Trophoblast cell (in vitro differentiated cells and primary cell): ENCODE results near the gene GGCX.

Source experiments
- DNase-seq, 2 donors: peaks; one replicate each; pipeline ENCODE4 v3.0.0-alpha.2; 2016
- H2AFZ ChIP-seq: 2 replicates; pipeline ENCODE4 v1.6.1; 2013; ENCODE audit warnings: low read length, moderate library complexity, mild to moderate bottlenecking; ENCODE audit not compliant: insufficient read depth, poor library complexity
- H2AK5ac ChIP-seq: 2 replicates; pipeline ENCODE4 v1.6.1; 2013; ENCODE audit warnings: mild to moderate bottlenecking, low read length
- H2BK120ac ChIP-seq: 2 replicates; pipeline ENCODE4 v1.6.1; 2013; ENCODE audit warnings: low read length, mild to moderate bottlenecking, moderate library complexity; ENCODE audit not compliant: insufficient read depth, poor library complexity
- H2BK12ac ChIP-seq: 2 replicates; pipeline ENCODE4 v1.6.1; 2013; ENCODE audit warnings: mild to moderate bottlenecking, low read length, moderate library complexity
- H2BK5ac ChIP-seq: 2 replicates; pipeline ENCODE4 v1.6.1; 2013; ENCODE audit warnings: low read length, low read depth, moderate library complexity, mild to moderate bottlenecking; ENCODE audit not compliant: poor library complexity
- H3K14ac ChIP-seq: 2 replicates; pipeline ENCODE4 v1.6.1; 2013; ENCODE audit warnings: mild to moderate bottlenecking, low read length
- H3K18ac ChIP-seq: 2 replicates; pipeline ENCODE4 v1.6.1; 2013; ENCODE audit warnings: mild to moderate bottlenecking, low read length
- H3K23ac ChIP-seq: 2 replicates; pipeline ENCODE4 v1.6.1; 2013; ENCODE audit warnings: low read length
- H3K27ac ChIP-seq: 2 replicates; pipeline ENCODE4 v1.5.1; 2013; ENCODE audit warnings: low read depth, mild to moderate bottlenecking, inconsistent platforms, low read length, moderate library complexity
- H3K27me3 ChIP-seq: 2 replicates; pipeline ENCODE4 v1.6.1; 2013; ENCODE audit warnings: inconsistent platforms, mild to moderate bottlenecking, low read length, moderate library complexity; ENCODE audit not compliant: insufficient read depth
- H3K36me3 ChIP-seq, 2 experiments: 1 replicate in 1 of 2; 2 replicates in 1 of 2; pipeline ENCODE4 v1.6.1; 2013; ENCODE audit warnings: low read length in 2 of 2, mild to moderate bottlenecking in 2 of 2, moderate library complexity in 1 of 2; ENCODE audit not compliant: insufficient read depth in 2 of 2, control insufficient read depth in 1 of 2
- H3K4ac ChIP-seq: 2 replicates; pipeline ENCODE4 v1.6.1; 2013; ENCODE audit warnings: low read depth, mild to moderate bottlenecking, low read length, moderate library complexity
- H3K4me1 ChIP-seq, 2 experiments: 1 replicate in 1 of 2; 2 replicates in 1 of 2; pipeline ENCODE4 v1.6.1; 2013; ENCODE audit warnings: low read length in 2 of 2, mild to moderate bottlenecking in 2 of 2, moderate library complexity in 1 of 2; ENCODE audit not compliant: insufficient read depth in 2 of 2, control insufficient read depth in 1 of 2
- H3K4me2 ChIP-seq: 2 replicates; pipeline ENCODE4 v1.6.1; 2013; ENCODE audit warnings: inconsistent platforms, mild to moderate bottlenecking, low read length, moderate library complexity
- H3K4me3 ChIP-seq: 2 replicates; pipeline ENCODE4 v1.5.1; 2013; ENCODE audit warnings: mild to moderate bottlenecking, low read depth, low read length, inconsistent platforms
- H3K79me1 ChIP-seq: one replicate; pipeline ENCODE4 v1.6.1; 2013; ENCODE audit warnings: low read length
- H3K79me2 ChIP-seq: 2 replicates; pipeline ENCODE4 v1.6.1; 2013; ENCODE audit warnings: low read length, mild to moderate bottlenecking; ENCODE audit not compliant: control insufficient read depth, insufficient read depth, poor library complexity
- H3K9ac ChIP-seq: 2 replicates; pipeline ENCODE4 v1.6.1; 2013; ENCODE audit warnings: mild to moderate bottlenecking, low read length
- H3K9me3 ChIP-seq: 2 replicates; pipeline ENCODE4 v1.6.1; 2013; ENCODE audit warnings: low read depth, mild to moderate bottlenecking, control low read depth, inconsistent platforms, low read length; ENCODE audit not compliant: insufficient read depth
- H4K12ac ChIP-seq: 2 replicates; pipeline ENCODE4 v1.6.1; 2013; ENCODE audit warnings: low read depth, mild to moderate bottlenecking, low read length, moderate library complexity
- H4K8ac ChIP-seq: 2 replicates; pipeline ENCODE4 v1.6.1; 2013; ENCODE audit warnings: low read depth, mild to moderate bottlenecking, low read length, moderate library complexity
- H4K91ac ChIP-seq: one replicate; pipeline ENCODE4 v1.6.1; 2013; ENCODE audit warnings: low read depth, mild to moderate bottlenecking, low read length, moderate library complexity
- WGBS: extraction: QIAGEN DNeasy Blood & Tissue Kit; methylation state at CpG from one replicate; pipeline ENCODE4 v1.1.7; 2013; ENCODE audit warnings: missing lambda C conversion rate; ENCODE audit not compliant: insufficient read length, insufficient coverage; ENCODE audit errors: extremely low coverage; 5-methylcytosine and 5-hydroxymethylcytosine counted together

Gene GGCX

DNA sequence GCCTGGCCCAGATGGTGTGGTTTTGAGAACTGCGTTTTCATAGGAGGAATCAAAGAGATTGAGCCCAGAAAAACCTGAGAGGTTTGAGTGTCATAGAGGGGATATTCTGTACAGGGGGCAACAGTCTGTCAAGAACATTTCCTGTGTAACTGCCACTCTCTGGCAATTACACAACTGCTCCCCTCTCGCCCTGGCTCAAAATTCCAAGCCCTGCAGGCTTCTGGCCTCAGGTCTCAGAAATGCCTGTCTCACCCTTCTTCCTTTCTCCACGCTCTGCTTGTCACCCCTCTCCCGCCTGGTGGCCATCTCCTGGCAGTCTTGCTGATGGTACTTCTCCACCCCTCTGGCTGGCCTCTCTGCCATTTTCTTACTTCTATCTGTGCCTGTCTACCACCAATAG lies 26.9 kb upstream of the GGCX start:
- H2AFZ ChIP-seq: no peak overlapping the region
- H4K12ac ChIP-seq: no peak overlapping the region
- no peaks in the 10 kb centered on the region for H3K27me3 ChIP-seq
- no peak overlapping the region for H3K4me2 ChIP-seq
- H2BK12ac ChIP-seq: no peak overlapping the region
- no peak overlapping the region for H3K9ac ChIP-seq
- peak overlapping the region; percentile 9 for H3K27ac ChIP-seq
- WGBS: no CpG with 5 or more reads among the region's 4 CpGs
- H3K4ac ChIP-seq: no peak overlapping the region
- no peaks in the 10 kb centered on the region for H3K36me3 ChIP-seq
- H3K9me3 ChIP-seq: no peaks in the 10 kb centered on the region
- H3K4me3 ChIP-seq: no peak overlapping the region
- H3K18ac ChIP-seq: no peak overlapping the region
- no peak overlapping the region for H3K23ac ChIP-seq
- no peak overlapping the region for H3K14ac ChIP-seq
- no peaks in the 10 kb centered on the region for H3K79me2 ChIP-seq
- DNase-seq: peak; percentile 34 to 50
- no peak overlapping the region for H4K91ac ChIP-seq
- H3K4me1 ChIP-seq: peaks cover 23 to 31% of the 10 kb centered on the region in 2 experiments
- H4K8ac ChIP-seq: no peak overlapping the region
- H2BK120ac ChIP-seq: no peak overlapping the region
- no peak overlapping the region for H2BK5ac ChIP-seq
- no peak overlapping the region for H2AK5ac ChIP-seq
- peaks cover 4% of the 10 kb centered on the region for H3K79me1 ChIP-seq

DNA sequence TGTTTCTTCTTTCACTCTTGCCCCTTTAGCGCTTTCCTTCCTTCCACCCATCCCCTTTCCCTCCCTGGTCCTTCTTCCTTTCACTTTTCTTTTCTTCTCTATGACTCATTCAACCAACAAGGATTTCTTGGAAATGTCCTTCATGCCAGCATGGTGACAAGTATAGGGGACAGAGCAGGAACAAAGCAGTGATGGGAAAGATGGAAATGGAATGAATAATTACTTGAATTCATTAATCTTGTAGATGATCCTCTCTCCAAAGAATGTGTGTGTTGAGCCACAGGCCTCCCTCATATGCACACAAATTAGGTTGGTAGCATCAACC lies 24.4 kb upstream of the GGCX start:
- Histone ChIP-seq H3K4me1 (peaks cover 23 to 27% of the 10 kb centered on the region in 2 experiments), H3K79me1 (peaks cover 4% of the 10 kb centered on the region), H3K4me2 (no peak overlapping the region), H3K9me3 (no peaks in the 10 kb centered on the region), H3K14ac (no peak overlapping the region), H4K12ac (no peak overlapping the region), H2BK120ac (no peak overlapping the region), H2BK12ac (no peak overlapping the region), H2AFZ (no peak overlapping the region), H3K23ac (no peak overlapping the region), H2BK5ac (no peak overlapping the region), H3K4ac (no peak overlapping the region), H3K36me3 (peaks cover 7 to 8% of the 10 kb centered on the region in 2 experiments), H4K8ac (no peak overlapping the region), H3K27me3 (no peaks in the 10 kb centered on the region), H3K27ac (no peak overlapping the region), H2AK5ac (no peak overlapping the region), H4K91ac (no peak overlapping the region), H3K9ac (no peak overlapping the region), H3K79me2 (no peaks in the 10 kb centered on the region), H3K4me3 (no peak overlapping the region), H3K18ac (no peak overlapping the region)
- no CpG with 5 or more reads among the region's 1 CpG for WGBS
- peak; percentile 73 to 93 for DNase-seq

DNA sequence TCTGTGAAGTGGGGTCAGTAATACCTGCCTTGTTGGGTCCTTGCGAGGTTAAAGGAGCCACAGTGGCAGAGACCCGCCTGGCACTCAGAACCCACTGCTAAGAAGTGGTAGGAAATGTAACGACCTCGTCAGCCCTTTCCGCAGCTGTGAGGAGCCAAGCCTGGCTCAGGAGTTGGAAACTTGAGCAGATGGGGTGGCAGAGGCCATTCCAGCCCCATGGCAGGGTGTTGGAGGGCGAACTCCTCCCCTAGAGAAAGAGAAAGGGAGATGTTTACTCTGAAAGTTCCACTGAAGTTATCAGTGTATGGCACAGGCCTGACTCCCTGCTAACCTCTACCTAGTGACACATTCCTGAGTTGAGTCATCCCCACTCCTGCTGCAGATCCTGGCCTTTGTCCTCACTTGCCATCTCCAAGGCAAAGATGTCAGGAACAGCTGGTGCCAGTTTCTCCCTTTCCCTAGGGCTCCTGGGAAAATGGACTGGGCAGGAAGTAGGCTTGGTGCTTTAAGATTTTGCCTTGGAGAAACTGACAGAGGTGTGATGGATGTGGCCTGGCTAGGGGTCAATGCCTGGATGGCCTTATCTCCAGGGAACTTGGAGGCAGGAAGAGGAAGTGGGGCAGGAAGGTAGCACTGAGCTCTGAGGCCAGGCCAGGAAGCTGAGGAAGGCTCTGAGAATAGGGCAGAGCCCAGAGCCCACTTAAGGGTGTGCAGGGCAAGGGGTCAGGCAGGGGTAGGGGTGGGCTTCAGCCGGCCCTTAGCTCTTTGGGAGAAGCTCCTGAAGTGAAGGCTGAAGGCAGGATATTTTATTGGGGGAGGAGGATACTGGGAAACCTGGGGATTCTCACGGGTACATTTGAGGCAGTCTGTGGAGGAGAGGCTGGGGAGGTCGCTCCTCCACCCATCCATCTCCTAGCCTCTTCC lies 23.8 kb upstream of the GGCX start:
- Histone ChIP-seq H3K79me2 (no peaks in the 10 kb centered on the region), H3K4ac (no peak overlapping the region), H3K9ac (no peak overlapping the region), H4K12ac (no peak overlapping the region), H3K18ac (no peak overlapping the region), H4K91ac (no peak overlapping the region), H3K14ac (peak overlapping the region; percentile 12), H3K9me3 (no peaks in the 10 kb centered on the region), H2BK5ac (peak overlapping the region; percentile 9), H3K36me3 (peaks cover 8 to 10% of the 10 kb centered on the region in 2 experiments), H4K8ac (peak overlapping the region; percentile 52), H3K27me3 (no peaks in the 10 kb centered on the region), H3K4me1 (peaks cover 24 to 28% of the 10 kb centered on the region in 2 experiments), H3K4me2 (peak overlapping the region; percentile 46), H3K79me1 (peaks cover 4% of the 10 kb centered on the region), H3K27ac (peak overlapping the region; percentile 28), H2BK120ac (peak overlapping the region; percentile 48), H3K23ac (no peak overlapping the region), H2BK12ac (peak overlapping the region; percentile 2), H2AK5ac (no peak overlapping the region), H3K4me3 (no peak overlapping the region), H2AFZ (peak overlapping the region; percentile 25)
- DNase-seq: peak; percentile 75 to 84
- no CpG with 5 or more reads among the region's 9 CpGs for WGBS

DNA sequence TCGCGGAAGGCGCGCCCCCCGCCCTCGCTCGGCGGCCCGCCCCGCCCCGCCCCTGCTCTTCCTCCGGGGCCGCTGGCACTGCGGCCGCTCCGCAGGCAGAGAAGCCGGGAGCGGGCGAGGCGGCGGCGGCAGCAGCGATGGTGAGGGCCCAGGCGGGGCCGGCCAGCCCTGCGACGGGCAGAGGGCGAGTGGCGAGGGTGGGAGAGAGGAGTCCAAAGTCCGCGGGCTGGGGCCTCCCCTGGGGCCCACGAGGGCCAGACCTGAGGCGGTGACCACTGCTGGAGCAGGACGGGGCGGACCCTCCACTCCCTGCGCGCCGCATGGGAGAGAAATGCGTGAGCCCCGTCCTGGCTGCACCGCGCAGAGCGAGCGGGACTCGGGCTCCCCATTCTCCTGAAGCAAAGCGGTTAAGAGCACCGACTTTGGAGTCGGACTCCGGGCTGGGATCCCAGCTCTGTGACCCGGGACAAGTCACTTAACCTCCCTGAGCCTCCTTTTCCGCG lies 23.1 kb upstream of the GGCX start, which contains the start of gene VAMP5:
Gene VAMP5, plus strand, starts transcription at position 78 of the 503 bp plus-strand sequence. Its CDS starts 60 bp downstream, at position 138.
- H4K12ac ChIP-seq: no peak within 1 kb of the TSS
- peaks cover 4% of the 10 kb centered on the region for H3K79me1 ChIP-seq
- peak within 1 kb of the TSS; percentile 19 for H3K4me3 ChIP-seq
- no peak within 1 kb of the TSS for H3K18ac ChIP-seq
- peak within 1 kb of the TSS; percentile 48 for H2BK120ac ChIP-seq
- H3K27me3 ChIP-seq: no peaks in the 10 kb centered on the region
- DNase-seq: no peak
- peak within 1 kb of the TSS; percentile 46 for H3K4me2 ChIP-seq
- H2AFZ ChIP-seq: peak within 1 kb of the TSS; percentile 25
- peak within 1 kb of the TSS; percentile 2 for H2BK12ac ChIP-seq
- peaks cover 32 to 35% of the 10 kb centered on the region in 2 experiments for H3K4me1 ChIP-seq
- peak within 1 kb of the TSS; percentile 9 for H2BK5ac ChIP-seq
- peaks cover 8 to 10% of the 10 kb centered on the region in 2 experiments for H3K36me3 ChIP-seq
- no peak within 1 kb of the TSS for H3K9ac ChIP-seq
- peak within 1 kb of the TSS; percentile 28 for H3K27ac ChIP-seq
- H4K8ac ChIP-seq: peak within 1 kb of the TSS; percentile 52
- no CpG with 5 or more reads among the region's 52 CpGs for WGBS
- H3K9me3 ChIP-seq: no peaks in the 10 kb centered on the region
- peak within 1 kb of the TSS; percentile 12 for H3K14ac ChIP-seq
- H2AK5ac ChIP-seq: no peak within 1 kb of the TSS
- no peaks in the 10 kb centered on the region for H3K79me2 ChIP-seq
- H4K91ac ChIP-seq: peak within 1 kb of the TSS; percentile 4
- no peak within 1 kb of the TSS for H3K23ac ChIP-seq
- no peak within 1 kb of the TSS for H3K4ac ChIP-seq
